Thyroid gland (tissue), 4 donors: Measurements from ENCODE around the gene BBS7.

Experiments used
- CTCF ChIP-seq, 6 experiments: fragments of 200-600 bp in 3 of 6; fragments of 450-650 bp in 3 of 6; sonication (generic) in 3 of 6; IDR thresholded peaks; one replicate each; pipeline ENCODE4 v1.5.1; 2016 to 2019; ENCODE audit warnings: antibody characterized with exemption in 6 of 6, mild to moderate bottlenecking in 2 of 6, inconsistent platforms in 1 of 6, moderate library complexity in 1 of 6
- POLR2A ChIP-seq, 2 donors: fragments of 450-650 bp; IDR thresholded peaks; one replicate each; pipeline ENCODE4 v1.6.1; 2017; ENCODE audit warnings: antibody characterized with exemption in 2 of 2, mild to moderate bottlenecking in 2 of 2, moderate library complexity in 1 of 2

GRCh38 chr4:121800638-121800960 lies 69.7 kb downstream of the BBS7 start:
- TF ChIP-seq CTCF (IDR thresholded peaks at IDR 0.05) (no peak), POLR2A (IDR thresholded peaks at IDR 0.05) (no peak)
